ENCODE results near the gene NUPR1.

NUPR1 gene, protein sequence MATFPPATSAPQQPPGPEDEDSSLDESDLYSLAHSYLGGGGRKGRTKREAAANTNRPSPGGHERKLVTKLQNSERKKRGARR

DNA sequence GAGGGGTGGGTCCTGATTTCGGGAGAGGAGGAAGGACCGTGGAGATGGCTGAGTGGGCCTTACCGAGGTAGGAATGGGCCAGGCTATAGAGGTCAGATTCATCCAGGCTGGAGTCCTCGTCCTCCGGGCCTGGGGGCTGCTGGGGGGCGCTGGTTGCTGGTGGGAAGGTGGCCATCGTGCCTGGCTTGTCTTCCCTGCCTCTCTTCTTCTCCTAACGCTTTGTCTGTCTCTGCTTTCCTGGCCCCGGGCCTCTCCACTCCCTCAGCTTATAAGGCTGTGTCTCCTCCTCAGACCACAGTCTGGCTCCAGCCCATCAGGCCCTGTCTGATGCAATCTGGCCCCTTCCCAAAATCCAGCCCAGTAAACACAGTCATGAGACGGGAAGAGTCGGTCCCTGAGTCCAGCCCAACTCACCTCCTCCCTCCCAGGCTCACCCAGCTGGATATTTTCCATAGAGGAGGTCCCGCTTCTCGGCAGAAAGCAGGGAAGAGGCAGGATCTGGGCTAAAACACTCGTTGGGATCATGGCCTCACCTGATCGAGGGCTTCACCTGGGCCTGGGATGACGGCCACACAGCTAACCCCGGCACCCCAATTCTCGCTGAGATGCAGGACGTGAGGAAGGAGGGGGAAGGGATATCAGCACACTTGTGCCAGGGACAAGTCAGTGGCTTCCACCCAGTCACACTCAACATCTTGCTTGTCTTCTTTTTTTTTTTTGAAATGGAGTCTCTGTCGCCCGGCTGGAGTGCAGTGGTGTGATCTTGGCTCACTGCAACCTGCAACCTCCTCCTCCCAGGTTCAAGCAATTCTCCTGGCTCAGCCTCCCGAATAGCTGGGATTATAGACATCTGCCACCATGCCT is at the start of gene NUPR1:
Gene NUPR1, minus strand, starts transcription at position 242 of the 864 bp plus-strand sequence. Its CDS starts 67 bp downstream, at position 175.
- TF ChIP-seq YY1 (IDR thresholded peaks at IDR 0.05; ENCODE audit: insufficient read depth, insufficient read length) = no peak
- TF ChIP-seq ZNF274 (IDR thresholded peaks at IDR 0.05; ENCODE audit: low read depth, low read length) = no peak
- no peak for TF ChIP-seq SUZ12 (IDR thresholded peaks at IDR 0.05; ENCODE audit: extremely low read depth, insufficient read depth, insufficient read length)

DNA sequence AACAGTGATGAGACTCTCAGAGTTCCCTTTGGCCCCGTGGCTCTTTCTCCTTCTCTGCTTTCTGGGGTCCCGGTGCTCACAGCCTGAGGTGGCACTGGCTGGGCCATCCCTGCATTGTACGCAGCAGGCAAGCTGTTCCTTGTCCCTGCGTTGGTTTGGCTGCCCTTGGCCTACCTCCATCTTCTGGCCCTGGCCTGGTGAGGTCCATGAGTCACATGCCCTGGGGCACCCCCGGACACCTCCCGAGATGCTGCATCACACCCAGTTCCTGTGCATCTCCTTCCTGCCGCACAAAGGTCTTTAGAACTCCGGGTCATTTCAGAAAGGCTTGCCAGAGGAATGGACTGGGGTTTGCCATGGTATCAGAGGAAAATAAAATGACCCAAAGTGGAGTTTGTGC is 48.6 kb upstream of the NUPR1 start:
- H3K36me3 ChIP-seq (ENCODE audit: insufficient read depth, insufficient read length, low read length) = peaks cover 73% of the 10 kb centered on the region
- no peak for DNase-seq (ENCODE audit: low read depth, low spot score)

More for the DNA sequence above, at the start of gene NUPR1:
- H3K4me3 ChIP-seq (ENCODE audit: insufficient read length, low read depth) = no peak within 1 kb of the TSS
- H3K4me1 ChIP-seq (ENCODE audit: insufficient read depth, insufficient read length) = no peaks in the 10 kb centered on the region
- DNase-seq (ENCODE audit: low read depth, low spot score) = no peak
- no peaks in the 10 kb centered on the region for H3K36me3 ChIP-seq (ENCODE audit: insufficient read depth, insufficient read length, low read length)
- peak within 1 kb of the TSS; percentile 27 for H3K9ac ChIP-seq (ENCODE audit: insufficient read length, low read depth)
- no peaks in the 10 kb centered on the region for H3K9me3 ChIP-seq (ENCODE audit: insufficient read depth, low read length)
- H3K27me3 ChIP-seq (ENCODE audit: insufficient read depth, insufficient read length) = no peaks in the 10 kb centered on the region

DNA sequence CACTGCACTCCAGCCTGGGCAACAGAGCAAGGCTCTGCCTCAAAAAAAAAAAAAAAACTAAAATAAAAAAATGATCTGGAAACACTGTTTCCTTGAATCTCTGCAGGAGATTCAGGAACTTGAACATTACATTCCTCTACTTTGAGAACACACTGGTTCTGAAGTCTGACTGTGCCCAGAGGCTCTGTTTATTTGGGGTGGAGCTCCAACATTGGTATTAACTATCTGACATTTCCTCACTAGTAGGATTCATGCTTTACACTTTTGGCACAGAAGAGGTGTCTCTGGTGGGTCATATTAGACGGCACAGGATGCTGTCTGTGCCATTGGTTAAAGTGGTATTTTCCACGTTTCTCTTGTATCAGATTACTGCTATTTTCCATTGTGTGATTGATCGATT is 47.7 kb upstream of the NUPR1 start:
- Histone ChIP-seq H3K4me1 (ENCODE audit: insufficient read depth, insufficient read length) (peaks cover 10% of the 10 kb centered on the region), H3K36me3 (ENCODE audit: insufficient read depth, insufficient read length, low read length) (peaks cover 70% of the 10 kb centered on the region), H3K9ac (ENCODE audit: insufficient read length, low read depth) (no peak overlapping the region), H3K9me3 (ENCODE audit: insufficient read depth, low read length) (no peaks in the 10 kb centered on the region), H3K27me3 (ENCODE audit: insufficient read depth, insufficient read length) (no peaks in the 10 kb centered on the region), H3K4me3 (ENCODE audit: insufficient read length, low read depth) (no peak overlapping the region)
- no peak for DNase-seq (ENCODE audit: low read depth, low spot score)
- no peak for TF ChIP-seq ZNF274 (IDR thresholded peaks at IDR 0.05; ENCODE audit: low read depth, low read length)
- no peak for TF ChIP-seq YY1 (IDR thresholded peaks at IDR 0.05; ENCODE audit: insufficient read depth, insufficient read length)
- TF ChIP-seq SUZ12 (IDR thresholded peaks at IDR 0.05; ENCODE audit: extremely low read depth, insufficient read depth, insufficient read length) = no peak

More for the DNA sequence above, 48.6 kb upstream of the NUPR1 start:
- Histone ChIP-seq H3K9ac (ENCODE audit: insufficient read length, low read depth) (no peak overlapping the region), H3K27me3 (ENCODE audit: insufficient read depth, insufficient read length) (no peaks in the 10 kb centered on the region), H3K4me1 (ENCODE audit: insufficient read depth, insufficient read length) (peaks cover 10% of the 10 kb centered on the region), H3K4me3 (ENCODE audit: insufficient read length, low read depth) (no peak overlapping the region), H3K9me3 (ENCODE audit: insufficient read depth, low read length) (no peaks in the 10 kb centered on the region)
- TF ChIP-seq ZNF274 (IDR thresholded peaks at IDR 0.05; ENCODE audit: low read depth, low read length) (no peak), YY1 (IDR thresholded peaks at IDR 0.05; ENCODE audit: insufficient read depth, insufficient read length) (no peak), SUZ12 (IDR thresholded peaks at IDR 0.05; ENCODE audit: extremely low read depth, insufficient read depth, insufficient read length) (no peak)

DNA sequence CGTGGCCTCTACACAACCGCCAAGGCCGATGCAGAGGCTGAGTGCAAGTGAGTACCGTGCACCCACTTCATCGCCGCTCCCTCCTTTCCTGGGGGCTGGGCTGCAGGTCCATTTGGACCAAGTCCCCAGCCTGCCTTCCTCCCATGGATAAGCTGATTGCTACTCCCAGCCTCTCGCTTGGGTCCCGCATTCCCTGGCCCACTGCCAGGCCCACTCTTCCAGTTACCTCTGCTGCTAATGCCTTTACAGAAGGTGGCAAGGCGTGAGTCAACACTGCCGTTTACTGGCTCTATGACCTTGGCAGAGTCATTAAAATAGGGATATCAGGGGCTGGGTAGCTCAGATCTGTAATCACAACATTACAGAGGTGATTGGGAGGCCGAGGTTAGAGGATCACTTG is 46.9 kb upstream of the NUPR1 start:
- DNase-seq (ENCODE audit: low read depth, low spot score) = no peak
- no peaks in the 10 kb centered on the region for H3K9me3 ChIP-seq (ENCODE audit: insufficient read depth, low read length)
- peaks cover 63% of the 10 kb centered on the region for H3K36me3 ChIP-seq (ENCODE audit: insufficient read depth, insufficient read length, low read length)
- peaks cover 10% of the 10 kb centered on the region for H3K4me1 ChIP-seq (ENCODE audit: insufficient read depth, insufficient read length)
- no peak overlapping the region for H3K4me3 ChIP-seq (ENCODE audit: insufficient read length, low read depth)
- H3K9ac ChIP-seq (ENCODE audit: insufficient read length, low read depth) = peak overlapping the region; percentile 46
- TF ChIP-seq SUZ12 (IDR thresholded peaks at IDR 0.05; ENCODE audit: extremely low read depth, insufficient read depth, insufficient read length) (no peak), YY1 (IDR thresholded peaks at IDR 0.05; ENCODE audit: insufficient read depth, insufficient read length) (no peak), ZNF274 (IDR thresholded peaks at IDR 0.05; ENCODE audit: low read depth, low read length) (no peak)
- no peaks in the 10 kb centered on the region for H3K27me3 ChIP-seq (ENCODE audit: insufficient read depth, insufficient read length)

DNA sequence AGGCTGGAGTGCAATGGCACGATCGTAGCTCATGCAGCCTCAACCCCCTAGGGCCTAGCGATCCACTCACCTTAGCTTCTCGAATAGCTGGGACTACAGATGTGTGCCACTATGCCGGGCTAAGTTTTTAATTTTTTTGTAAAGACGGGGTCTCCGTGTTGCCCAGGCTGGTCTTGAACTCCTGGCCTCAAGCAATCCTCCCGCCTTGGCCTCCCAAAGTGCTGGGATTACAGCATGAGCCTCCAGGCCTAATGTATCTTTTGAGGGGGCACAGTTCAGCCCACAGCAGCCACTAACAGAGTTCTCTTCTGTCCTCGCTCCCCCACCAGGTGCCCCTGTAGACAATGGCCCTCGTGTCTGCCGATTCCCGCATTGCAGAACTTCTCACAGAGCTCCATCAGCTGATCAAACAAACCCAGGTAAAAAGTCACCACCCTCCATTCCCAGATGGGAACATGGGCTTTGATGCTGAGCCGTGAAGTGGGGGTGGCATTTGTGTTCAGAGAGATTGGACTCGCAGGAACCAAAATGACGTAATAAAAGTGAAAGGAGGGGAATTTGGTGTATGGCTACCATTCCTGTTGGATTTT is 42.0 kb upstream of the NUPR1 start:
- Histone ChIP-seq H3K4me1 (ENCODE audit: insufficient read depth, insufficient read length) (peaks cover 5% of the 10 kb centered on the region), H3K27me3 (ENCODE audit: insufficient read depth, insufficient read length) (no peaks in the 10 kb centered on the region), H3K4me3 (ENCODE audit: insufficient read length, low read depth) (no peak overlapping the region), H3K9me3 (ENCODE audit: insufficient read depth, low read length) (no peaks in the 10 kb centered on the region), H3K9ac (ENCODE audit: insufficient read length, low read depth) (no peak overlapping the region), H3K36me3 (ENCODE audit: insufficient read depth, insufficient read length, low read length) (peaks cover 25% of the 10 kb centered on the region)
- TF ChIP-seq ZNF274 (IDR thresholded peaks at IDR 0.05; ENCODE audit: low read depth, low read length) (no peak), SUZ12 (IDR thresholded peaks at IDR 0.05; ENCODE audit: extremely low read depth, insufficient read depth, insufficient read length) (no peak), YY1 (IDR thresholded peaks at IDR 0.05; ENCODE audit: insufficient read depth, insufficient read length) (no peak)
- DNase-seq (ENCODE audit: low read depth, low spot score) = no peak

DNA sequence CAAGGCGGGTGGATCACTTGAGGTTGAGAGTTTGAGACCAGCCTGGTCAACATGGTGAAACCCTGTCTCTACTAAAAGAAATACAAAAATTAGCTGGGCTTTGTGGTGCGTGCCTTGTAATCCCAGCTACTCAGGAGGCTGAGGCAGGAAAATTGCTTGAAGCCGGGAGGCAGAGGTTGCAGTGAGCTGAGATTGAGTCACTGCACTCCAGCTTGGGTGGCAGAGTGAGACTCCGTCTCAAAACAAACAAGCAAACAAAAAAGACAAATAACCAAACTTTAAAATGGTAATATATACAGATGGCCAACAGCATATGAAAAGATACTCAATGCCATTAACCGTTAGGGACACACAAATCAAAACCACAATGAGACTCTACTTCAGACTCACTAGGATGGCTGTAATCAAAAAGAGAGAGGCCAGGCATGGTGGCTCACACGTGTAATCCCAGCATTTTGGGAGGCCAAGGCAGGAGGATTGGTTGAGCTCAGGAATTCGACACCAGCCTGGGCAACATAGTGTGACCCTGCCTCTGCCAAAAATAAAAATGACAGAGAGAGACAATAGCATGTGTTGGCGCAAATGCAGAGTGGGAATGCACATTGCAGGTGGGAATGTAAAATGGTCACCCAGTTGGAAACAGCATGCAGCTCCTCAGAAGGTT is 36.8 kb upstream of the NUPR1 start:
- DNase-seq (ENCODE audit: low read depth, low spot score) = no peak
- Histone ChIP-seq H3K36me3 (ENCODE audit: insufficient read depth, insufficient read length, low read length) (peaks cover 2% of the 10 kb centered on the region), H3K9ac (ENCODE audit: insufficient read length, low read depth) (no peak overlapping the region), H3K4me3 (ENCODE audit: insufficient read length, low read depth) (no peak overlapping the region), H3K9me3 (ENCODE audit: insufficient read depth, low read length) (no peaks in the 10 kb centered on the region), H3K4me1 (ENCODE audit: insufficient read depth, insufficient read length) (peaks cover 13% of the 10 kb centered on the region), H3K27me3 (ENCODE audit: insufficient read depth, insufficient read length) (no peaks in the 10 kb centered on the region)
- TF ChIP-seq ZNF274 (IDR thresholded peaks at IDR 0.05; ENCODE audit: low read depth, low read length) (no peak), SUZ12 (IDR thresholded peaks at IDR 0.05; ENCODE audit: extremely low read depth, insufficient read depth, insufficient read length) (no peak), YY1 (IDR thresholded peaks at IDR 0.05; ENCODE audit: insufficient read depth, insufficient read length) (no peak)

All from NT2/D1 (cell line).